CD4-positive, alpha-beta T cell treated with Interleukin-6 at 100 ng/mL for 8 hours (primary cell): ENCODE measurements around the gene HOXB13.

Experiments
- DNase-seq: peaks from one replicate; pipeline ENCODE4 v3.0.0-alpha.2; 2020; ENCODE audit warnings: mixed read lengths, low spot score

The HOXB13 gene

GRCh38 chr17:48728232-48729231 lies at the start of gene HOXB13:
Gene HOXB13 (minus strand): TSS chr17:48728750. CDS start chr17:48728593, 157 bp downstream.
- DNase-seq = no peak

- no peak for DNase-seq
Measured at GRCh38 chr17:48776602-48777001, 48.1 kb upstream of the HOXB13 start.

GRCh38 chr17:48773245-48773644 lies 44.7 kb upstream of the HOXB13 start:
- DNase-seq = no peak

GRCh38 chr17:48770954-48771353 lies 42.4 kb upstream of the HOXB13 start:
- no peak for DNase-seq

- no peak for DNase-seq
Measured at GRCh38 chr17:48769009-48769675, 40.6 kb upstream of the HOXB13 start.

GRCh38 chr17:48767263-48767774 lies 38.8 kb upstream of the HOXB13 start:
- DNase-seq = no peak

- DNase-seq = no peak
Measured at GRCh38 chr17:48761114-48761513, 32.6 kb upstream of the HOXB13 start.

- DNase-seq = no peak
Measured at GRCh38 chr17:48760411-48760810, 31.9 kb upstream of the HOXB13 start.

- no peak for DNase-seq
Measured at GRCh38 chr17:48759288-48759687, 30.7 kb upstream of the HOXB13 start.

GRCh38 chr17:48757524-48757961 lies 29.0 kb upstream of the HOXB13 start:
- DNase-seq = no peak

GRCh38 chr17:48756830-48757251 lies 28.3 kb upstream of the HOXB13 start:
- no peak for DNase-seq

GRCh38 chr17:48755356-48755755 lies 26.8 kb upstream of the HOXB13 start:
- no peak for DNase-seq

GRCh38 chr17:48754500-48755261 lies 26.1 kb upstream of the HOXB13 start:
- DNase-seq = no peak

GRCh38 chr17:48753794-48754499 lies 25.4 kb upstream of the HOXB13 start:
- no peak for DNase-seq

GRCh38 chr17:48752399-48753288 lies 24.1 kb upstream of the HOXB13 start:
- DNase-seq = no peak

GRCh38 chr17:48751733-48752398 lies 23.3 kb upstream of the HOXB13 start:
- DNase-seq = no peak

- no peak for DNase-seq
Measured at GRCh38 chr17:48751172-48751571, 22.6 kb upstream of the HOXB13 start.

- DNase-seq = no peak
Measured at GRCh38 chr17:48749621-48750553, 21.3 kb upstream of the HOXB13 start.
